Neural progenitor cell (in vitro differentiated cells): ENCODE data around the gene MPRIP.

Experiments
- CTCF ChIP-seq: fragments of 200-600 bp; sonication (generic); IDR thresholded peaks from 2 replicates; pipeline ENCODE4 v1.5.1; 2017; ENCODE audit warnings: antibody characterized with exemption, mild to moderate bottlenecking
- EZH2 ChIP-seq: fragments of 200-600 bp; sonication (generic); IDR thresholded peaks from 2 replicates; pipeline ENCODE4 v1.6.1; 2017; ENCODE audit warnings: antibody characterized with exemption, mild to moderate bottlenecking, moderate library complexity
- EZH2phosphoT487 ChIP-seq: fragments of 200-600 bp; sonication (generic); IDR thresholded peaks from 2 replicates; pipeline ENCODE4 v1.6.1; 2017; ENCODE audit warnings: antibody characterized with exemption

- TF ChIP-seq CTCF, result no peak
- no peak for TF ChIP-seq EZH2
- no peak for TF ChIP-seq EZH2phosphoT487
Measured at GRCh38 chr17:17205368-17206123, 163.3 kb downstream of the MPRIP start.
